Lower lobe of right lung (tissue), 2 donors: ENCODE measurements around the gene GRID1. TPM values are rescaled to one million over a fixed set of nuclear protein-coding genes. Genes with fewer than 3 reads are reported as not detected.

Source experiments
- ATAC-seq, 2 donors: fragments of 200-7000 bp; cut with Tn5 transposase; one replicate each; pipeline ENCODE4 v1.9.1; 2020 to 2022; ENCODE audit warnings: mild to moderate bottlenecking in 2 of 2, moderate library complexity in 2 of 2
- DNase-seq: peaks from one replicate; pipeline ENCODE4 v3.0.0-alpha.2; 2020
- H3K27ac ChIP-seq: fragments of 200-600 bp; one replicate; pipeline ENCODE4 v1.8.0; 2022
- H3K27me3 ChIP-seq: fragments of 200-600 bp; one replicate; pipeline ENCODE4 v1.8.0; 2022; ENCODE audit warnings: low read depth
- H3K36me3 ChIP-seq: fragments of 200-600 bp; one replicate; pipeline ENCODE4 v1.8.0; 2022; ENCODE audit warnings: mild to moderate bottlenecking
- H3K4me1 ChIP-seq: fragments of 200-600 bp; one replicate; pipeline ENCODE4 v1.8.0; 2022
- H3K4me3 ChIP-seq: fragments of 200-600 bp; one replicate; pipeline ENCODE4 v1.8.0; 2022; ENCODE audit warnings: mild to moderate bottlenecking
- H3K9me3 ChIP-seq: fragments of 200-600 bp; one replicate; pipeline ENCODE4 v1.8.0; 2022
- CTCF ChIP-seq: fragments of 200-600 bp; IDR thresholded peaks from one replicate; pipeline ENCODE4 v1.8.0; 2022; ENCODE audit warnings: antibody characterized with exemption, mild to moderate bottlenecking
- intact Hi-C: fragments of 100-400 bp; cut with DNase I; formaldehyde crosslinking; loops from one replicate; pipeline ENCODE4 v1.11.0; 2022
- total RNA-seq: library from RNA; stranded (reverse); fragmentation: NEBNext Ultra II Directional; extraction: Animal tissue kit (Norgen Biotek cat#: 25700); gene quantifications from one replicate; pipeline ENCODE4 v1.2.1, GENCODE V29; 2021
- donor health status: DM: no; HTN: yes; CAD: no; lungs with severe emphysema.

Gene GRID1
- total RNA-seq, 1 donor from 2014 or later = 2.5 TPM

GRCh38 chr10:85642421-85643170 is 724.0 kb downstream of the GRID1 start:
- Histone ChIP-seq H3K4me1 (peaks cover 12% of the 10 kb centered on the region), H3K9me3 (no peaks in the 10 kb centered on the region), H3K27ac (peak overlapping the region; percentile 46), H3K4me3 (no peak overlapping the region), H3K27me3 (no peaks in the 10 kb centered on the region), H3K36me3 (no peaks in the 10 kb centered on the region)
- DNase-seq (no peak), ATAC-seq (peak; percentile 53 to 81)
- TF ChIP-seq CTCF = no peak
- intact Hi-C loops = no loop called here

- ATAC-seq (no peak), DNase-seq (no peak)
- no peak overlapping the region for H3K4me3 ChIP-seq
- no peak for TF ChIP-seq CTCF
- no peaks in the 10 kb centered on the region for H3K27me3 ChIP-seq
- no peaks in the 10 kb centered on the region for H3K36me3 ChIP-seq
- no peaks in the 10 kb centered on the region for H3K9me3 ChIP-seq
- H3K27ac ChIP-seq = peak overlapping the region; percentile 20
- peaks cover 12% of the 10 kb centered on the region for H3K4me1 ChIP-seq
- intact Hi-C loops = no loop called here
These were observed 724.5 kb downstream of the GRID1 start for GRCh38 chr10:85642082-85642420.

- Histone ChIP-seq H3K27me3 (no peaks in the 10 kb centered on the region), H3K9me3 (no peaks in the 10 kb centered on the region), H3K36me3 (no peaks in the 10 kb centered on the region), H3K27ac (no peak overlapping the region), H3K4me1 (peaks cover 12% of the 10 kb centered on the region), H3K4me3 (no peak overlapping the region)
- DNase-seq (no peak), ATAC-seq (peak in 1 of 2 donors; percentile 19)
- no peak for TF ChIP-seq CTCF
- intact Hi-C loops = no loop called here
These were observed 725.1 kb downstream of the GRID1 start for GRCh38 chr10:85641479-85642009.

GRCh38 chr10:85638797-85639196 is 727.8 kb downstream of the GRID1 start:
- TF ChIP-seq CTCF = no peak
- no peak overlapping the region for H3K27ac ChIP-seq
- no peaks in the 10 kb centered on the region for H3K36me3 ChIP-seq
- H3K27me3 ChIP-seq = no peaks in the 10 kb centered on the region
- no peaks in the 10 kb centered on the region for H3K9me3 ChIP-seq
- H3K4me1 ChIP-seq = peaks cover 12% of the 10 kb centered on the region
- H3K4me3 ChIP-seq = no peak overlapping the region
- no peak for ATAC-seq
- intact Hi-C loops = no loop called here
- no peak for DNase-seq

- DNase-seq (no peak), ATAC-seq (no peak)
- Histone ChIP-seq H3K4me1 (no peaks in the 10 kb centered on the region), H3K4me3 (no peak overlapping the region), H3K9me3 (no peaks in the 10 kb centered on the region), H3K27me3 (no peaks in the 10 kb centered on the region), H3K36me3 (no peaks in the 10 kb centered on the region), H3K27ac (no peak overlapping the region)
- intact Hi-C loops = no loop called here
- no peak for TF ChIP-seq CTCF
These were observed 730.9 kb downstream of the GRID1 start for GRCh38 chr10:85635650-85636049.
